CD14-positive monocyte (primary cell): ENCODE measurements around the gene RFTN2. TPM values are rescaled to one million over a fixed set of nuclear protein-coding genes. Genes with fewer than 3 reads are reported as not detected.

Experiments used
- DNase-seq, 3 donors: peaks; one replicate each; pipeline ENCODE4 v3.0.0-alpha.2; 2011 to 2022
- H2AFZ ChIP-seq: 2 replicates; pipeline ENCODE4 v1.6.0; 2012; ENCODE audit warnings: mild to moderate bottlenecking, low read depth, low read length, inconsistent platforms; ENCODE audit not compliant: insufficient read depth, poor library complexity, severe bottlenecking
- H3K27ac ChIP-seq, 2 donors: 1 replicate in 1 of 2; 2 replicates in 1 of 2; pipeline ENCODE4 v1.5.1; 2012 to 2013; ENCODE audit warnings: low read length in 2 of 2, control low read depth in 1 of 2, inconsistent platforms in 1 of 2, low read depth in 1 of 2, mild to moderate bottlenecking in 1 of 2
- H3K27me3 ChIP-seq, 2 donors: one replicate each; pipeline versions ENCODE4 v1.6.0 to v1.6.1; 2011 to 2013; ENCODE audit warnings: low read length in 2 of 2; ENCODE audit not compliant: control insufficient read depth in 2 of 2, insufficient read depth in 2 of 2
- H3K36me3 ChIP-seq, 2 donors: replicated peaks in 1 of 2; 1 replicate in 1 of 2; 2 replicates in 1 of 2; pipeline versions ENCODE4 v1.5.1 to v1.6.1; 2012 to 2013; ENCODE audit warnings: low read length in 2 of 2, control low read depth in 1 of 2, inconsistent platforms in 1 of 2, mild to moderate bottlenecking in 1 of 2; ENCODE audit not compliant: insufficient read depth in 2 of 2, control insufficient read depth in 1 of 2
- H3K4me1 ChIP-seq, 2 donors: 1 replicate in 1 of 2; 2 replicates in 1 of 2; pipeline versions ENCODE4 v1.5.1 to v1.6.1; 2012 to 2013; ENCODE audit warnings: low read length in 2 of 2, control low read depth in 1 of 2, inconsistent platforms in 1 of 2, mild to moderate bottlenecking in 1 of 2, moderate library complexity in 1 of 2; ENCODE audit not compliant: insufficient read depth in 2 of 2, control insufficient read depth in 1 of 2
- H3K4me2 ChIP-seq: replicated peaks from 2 replicates; pipeline ENCODE3; 2012; ENCODE audit warnings: low read length, moderate library complexity, mild to moderate bottlenecking; ENCODE audit not compliant: poor library complexity, severe bottlenecking; ENCODE audit errors: extremely low read depth
- H3K4me3 ChIP-seq, 3 experiments: fragments of 200-600 bp in 1 of 3; sonication (generic) in 1 of 3; replicated peaks in 1 of 3; 1 replicate in 2 of 3; 2 replicates in 1 of 3; pipeline ENCODE4 v1.5.1; 2011 to 2013; ENCODE audit warnings: low read length in 3 of 3, mild to moderate bottlenecking in 3 of 3, control low read depth in 2 of 3, low read depth in 2 of 3, inconsistent platforms in 1 of 3, moderate library complexity in 1 of 3
- H3K79me2 ChIP-seq: 2 replicates; pipeline ENCODE4 v1.6.0; 2012; ENCODE audit warnings: mild to moderate bottlenecking, control low read depth, inconsistent platforms, low read length, moderate library complexity; ENCODE audit not compliant: insufficient read depth
- H3K9ac ChIP-seq: 2 replicates; pipeline ENCODE4 v1.6.0; 2017; ENCODE audit warnings: low read length, mild to moderate bottlenecking; ENCODE audit not compliant: insufficient read depth, poor library complexity, severe bottlenecking
- H3K9me3 ChIP-seq, 2 donors: replicated peaks in 1 of 2; 1 replicate in 1 of 2; 2 replicates in 1 of 2; pipeline versions ENCODE4 v1.5.1 to v1.6.1; 2012 to 2013; ENCODE audit warnings: low read length in 2 of 2, control low read depth in 1 of 2; ENCODE audit not compliant: control insufficient read depth in 1 of 2, insufficient read depth in 1 of 2
- H4K20me1 ChIP-seq: 2 replicates; pipeline ENCODE4 v1.6.0; 2012; ENCODE audit warnings: mild to moderate bottlenecking, low read length, control low read depth, moderate library complexity; ENCODE audit not compliant: insufficient read depth
- H3K27ac Mint-ChIP-seq, 7 donors: one replicate each; pipeline ENCODE4 v1.8.0; 2020; ENCODE audit warnings: mild to moderate bottlenecking in 7 of 7, mixed read lengths in 7 of 7, moderate library complexity in 6 of 7, inconsistent platforms in 2 of 7
- H3K27me3 Mint-ChIP-seq, 3 donors: one replicate each; pipeline ENCODE4 v1.8.0; 2021 to 2022; ENCODE audit warnings: low read depth in 3 of 3, mild to moderate bottlenecking in 3 of 3, mixed read lengths in 3 of 3, moderate library complexity in 3 of 3, inconsistent platforms in 1 of 3
- H3K36me3 Mint-ChIP-seq, 2 donors: one replicate each; pipeline ENCODE4 v1.8.0; 2020; ENCODE audit warnings: mixed read lengths in 2 of 2, inconsistent platforms in 1 of 2, mild to moderate bottlenecking in 1 of 2
- H3K4me1 Mint-ChIP-seq: one replicate; pipeline ENCODE4 v1.8.0; 2020; ENCODE audit warnings: mild to moderate bottlenecking, mixed read lengths
- H3K4me3 Mint-ChIP-seq, 2 donors: one replicate each; pipeline ENCODE4 v1.8.0; 2020; ENCODE audit warnings: mild to moderate bottlenecking in 2 of 2, mixed read lengths in 2 of 2, moderate library complexity in 1 of 2
- H3K9me3 Mint-ChIP-seq, 7 donors: one replicate each; pipeline ENCODE4 v1.8.0; 2020 to 2022; ENCODE audit warnings: mixed read lengths in 7 of 7, mild to moderate bottlenecking in 6 of 7, moderate library complexity in 6 of 7, inconsistent platforms in 2 of 7
- CTCF ChIP-seq: fragments of 200-600 bp; IDR thresholded peaks from one replicate; pipeline ENCODE4 v1.8.0; 2022; ENCODE audit warnings: antibody characterized with exemption, mild to moderate bottlenecking
- WGBS: methylation state at CpG from one replicate; pipeline ENCODE4 v1.1.5; 2013; ENCODE audit warnings: missing lambda C conversion rate; ENCODE audit not compliant: insufficient coverage; 5-methylcytosine and 5-hydroxymethylcytosine counted together
- intact Hi-C, 2 donors: fragments of 100-400 bp; cut with micrococcal nuclease; formaldehyde crosslinking; loops; one replicate each; pipeline versions ENCODE4 v1.15.0 to v1.15.1; 2023
- polyA minus RNA-seq: library from RNA; depleted of rRNA, polyadenylated mRNA; stranded (reverse); fragments of >200 nt; gene quantifications from 2 replicates; pipeline ENCODE4 v1.2.3, GENCODE V29; 2012
- polyA plus RNA-seq, 3 donors: library from polyadenylated mRNA; depleted of rRNA in 1 of 3; unstranded in 2 of 3; stranded (reverse) in 1 of 3; fragments of 300-500 nt in 2 of 3; fragments of >200 nt in 1 of 3; fragmentation: Illumina TruSeq in 2 of 3; gene quantifications; 1 replicate in 2 of 3; 2 replicates in 1 of 3; pipeline ENCODE4 v1.2.3, GENCODE V29; 2012 to 2021
- total RNA-seq, 12 experiments: library from RNA in 1 of 12; stranded (reverse) in 1 of 12; fragments of 120-200 nt in 1 of 12; gene quantifications; one replicate each; pipeline ENCODE4 v1.2.4 and lab custom pipeline; 2013 to 2026; ENCODE audit warnings: mixed read lengths in 6 of 12, inconsistent platforms in 1 of 12

The RFTN2 gene
- 0.13 TPM for total RNA-seq (2013)
- polyA plus RNA-seq (under 1 TPM in 1 of 3 donors, not detected in 2; 0.02 TPM), polyA minus RNA-seq (not detected in 2 replicates), total RNA-seq (lab: John Stamatoyannopoulos, UW) (0 to 1.5 (median 0.03) reads per million in 11 experiments)

GRCh38 chr2:197675246-197675645 lies at the start of gene RFTN2:
Gene RFTN2, minus strand, starts transcription at chr2:197675587. Its CDS starts 129 bp downstream, at chr2:197675458.
- Histone ChIP-seq H3K9ac (no peak within 1 kb of the TSS), H3K4me3 (no peak within 1 kb of the TSS), H3K36me3 (no peaks in the 10 kb centered on the region), H3K79me2 (no peaks in the 10 kb centered on the region), H2AFZ (no peak within 1 kb of the TSS), H3K4me2 (no peak within 1 kb of the TSS), H3K9me3 (no peaks in the 10 kb centered on the region), H4K20me1 (no peaks in the 10 kb centered on the region), H3K4me1 (no peaks in the 10 kb centered on the region), H3K27me3 (peaks cover 0 to 2% of the 10 kb centered on the region in 2 donors), H3K27ac (no peak within 1 kb of the TSS)
- Mint-ChIP-seq H3K27ac (no peak within 1 kb of the TSS), H3K36me3 (no peaks in the 10 kb centered on the region), H3K4me3 (no peak within 1 kb of the TSS), H3K4me1 (no peaks in the 10 kb centered on the region), H3K9me3 (no peaks in the 10 kb centered on the region), H3K27me3 (peaks cover 0 to 3% (median 3%) of the 10 kb centered on the region in 3 donors)
- no peak for TF ChIP-seq CTCF
- DNase-seq, result no peak
- intact Hi-C loops, result no loop called here
- WGBS, result no CpG with 5 or more reads among the region's 3 CpGs

- Mint-ChIP-seq H3K4me1 (no peaks in the 10 kb centered on the region), H3K9me3 (no peaks in the 10 kb centered on the region), H3K27me3 (no peaks in the 10 kb centered on the region), H3K4me3 (no peak overlapping the region), H3K27ac (no peak overlapping the region), H3K36me3 (peaks cover 3 to 5% of the 10 kb centered on the region in 2 donors)
- H3K9me3 ChIP-seq, result no peaks in the 10 kb centered on the region
- no peaks in the 10 kb centered on the region for H4K20me1 ChIP-seq
- no peaks in the 10 kb centered on the region for H3K79me2 ChIP-seq
- no peaks in the 10 kb centered on the region for H3K36me3 ChIP-seq
- H3K4me2 ChIP-seq, result no peak overlapping the region
- no peaks in the 10 kb centered on the region for H3K4me1 ChIP-seq
- H3K27ac ChIP-seq, result no peak overlapping the region
- no peak overlapping the region for H3K4me3 ChIP-seq
- intact Hi-C loops, result no loop called here
- TF ChIP-seq CTCF, result no peak
- no peaks in the 10 kb centered on the region for H3K27me3 ChIP-seq
- WGBS, result no CpG with 5 or more reads among the region's 2 CpGs
- no peak overlapping the region for H2AFZ ChIP-seq
- H3K9ac ChIP-seq, result no peak overlapping the region
- no peak for DNase-seq
Observed at GRCh38 chr2:197717863-197718262, 42.5 kb upstream of the RFTN2 start.
